A549 treated with ZK216348 at 1 μM for 4 hours (cell line): ENCODE measurements around the gene CTNNBL1. TPM values are rescaled to one million over a fixed set of nuclear protein-coding genes. Genes with fewer than 3 reads are reported as not detected.

ENCODE experiments used
- total RNA-seq: library from RNA; stranded (reverse); fragments of 200-300 nt; extraction: Qiagen RNA extraction; gene quantifications from 5 replicates; pipeline ENCODE4 v1.2.3, GENCODE V29; 2022; ENCODE audit warnings: low read depth

CTNNBL1 gene
- 65.0 to 69.2 TPM (median 66.2 TPM) in 5 replicates for total RNA-seq

GRCh38 chr20:37693635-37694626 is at the start of gene CTNNBL1:
CTNNBL1 (plus strand) TSS chr20:37694030; CDS start chr20:37694123, 93 bp downstream.

GRCh38 chr20:37902504-37903313 is 208.9 kb downstream of the CTNNBL1 start, which contains the start of gene VSTM2L:
VSTM2L (plus strand) TSS chr20:37903127; CDS start chr20:37903351, 224 bp downstream.

Other genes with a start within 250 kb of the CTNNBL1 start
- gene NNAT, start 172.8 kb upstream of the CTNNBL1 start, total RNA-seq, result not detected in 5 replicates
- gene BLCAP, start 166.2 kb upstream of the CTNNBL1 start, total RNA-seq, result 39.2 to 56.9 TPM (median 49.2 TPM) in 5 replicates
- gene VSTM2L, start 209.1 kb downstream of the CTNNBL1 start, total RNA-seq, result 10.6 to 19.8 TPM (median 15.5 TPM) in 5 replicates